Mesodermal cell (in vitro differentiated cells): ENCODE data around the gene SPSB1.

Experiments used
- H3K27ac ChIP-seq: 2 replicates; pipeline ENCODE4 v1.7.0; 2013; ENCODE audit warnings: mild to moderate bottlenecking, low read depth, low read length, moderate library complexity; ENCODE audit not compliant: severe bottlenecking
- H3K36me3 ChIP-seq: 2 replicates; pipeline ENCODE4 v1.7.1; 2013; ENCODE audit warnings: mild to moderate bottlenecking, low read length, moderate library complexity; ENCODE audit not compliant: control insufficient read depth, insufficient read depth
- H3K4me1 ChIP-seq: one replicate; pipeline ENCODE4 v1.7.1; 2013; ENCODE audit warnings: mild to moderate bottlenecking, low read length; ENCODE audit not compliant: insufficient read depth, control insufficient read depth, poor library complexity, severe bottlenecking
- H3K4me3 ChIP-seq: 2 replicates; pipeline ENCODE4 v1.7.0; 2013; ENCODE audit warnings: low read length, control low read depth, mild to moderate bottlenecking; ENCODE audit not compliant: insufficient read depth, poor library complexity, severe bottlenecking; ENCODE audit errors: extremely low read depth
- H3K9me3 ChIP-seq: 2 replicates; pipeline ENCODE4 v1.7.1; 2013; ENCODE audit warnings: mild to moderate bottlenecking, low read length, moderate library complexity; ENCODE audit not compliant: control insufficient read depth
- WGBS, 2 experiments: methylation state at CpG; one replicate each; pipeline ENCODE4 v1.1.5; 2013; ENCODE audit warnings: missing lambda C conversion rate in 2 of 2; ENCODE audit not compliant: insufficient coverage in 2 of 2; 5-methylcytosine and 5-hydroxymethylcytosine counted together

SPSB1 gene

DNA sequence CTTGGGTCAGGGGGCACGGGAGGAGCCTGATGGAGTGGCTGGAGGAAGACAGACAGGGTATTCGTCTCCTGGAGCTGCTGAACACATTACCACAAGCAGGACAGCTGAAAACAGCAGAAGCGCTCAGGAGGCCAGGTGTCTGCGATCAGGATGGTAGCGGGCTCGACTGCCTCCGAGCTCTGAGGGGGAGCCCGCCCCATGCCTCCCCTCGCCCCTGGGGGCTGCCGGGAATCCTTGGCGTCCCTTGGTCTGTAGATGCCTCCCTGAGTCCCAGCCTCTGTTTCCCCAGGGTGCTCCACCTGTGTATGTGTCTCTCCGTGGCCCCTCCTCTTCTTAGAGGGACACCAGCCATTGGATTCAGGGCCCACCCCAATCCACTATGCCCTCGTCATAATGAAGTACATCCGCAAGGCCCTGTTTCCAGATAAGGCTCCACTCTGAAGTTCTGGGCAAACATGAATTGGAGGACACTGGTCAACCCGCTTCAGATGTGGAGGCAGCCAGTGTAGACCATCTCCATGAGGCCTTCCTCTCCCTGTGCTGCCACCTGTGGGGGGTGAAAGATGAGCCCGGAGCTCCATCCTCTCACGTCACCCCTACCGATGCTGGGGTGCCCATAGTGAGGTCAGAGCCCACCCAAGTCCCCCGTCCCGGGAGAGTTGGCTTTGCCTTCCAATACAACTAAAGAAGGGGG lies 67.8 kb downstream of the SPSB1 start:
- Histone ChIP-seq H3K36me3 (peaks cover 39% of the 10 kb centered on the region), H3K4me1 (no peaks in the 10 kb centered on the region), H3K9me3 (no peaks in the 10 kb centered on the region), H3K27ac (no peak overlapping the region), H3K4me3 (no peak overlapping the region)
- WGBS, 2 experiments: 91 to 93% methylated on average over 14 to 19 of the region's 20 CpGs

GRCh38 chr1:9361630-9362260 lies 69.1 kb downstream of the SPSB1 start:
- H3K4me1 ChIP-seq: no peaks in the 10 kb centered on the region
- H3K9me3 ChIP-seq: no peaks in the 10 kb centered on the region
- no peak overlapping the region for H3K27ac ChIP-seq
- no peak overlapping the region for H3K4me3 ChIP-seq
- H3K36me3 ChIP-seq: peaks cover 27% of the 10 kb centered on the region
- 92 to 94% methylated on average over 5 of the region's 14 CpGs for WGBS, 2 experiments

GRCh38 chr1:9362488-9362887 lies 69.8 kb downstream of the SPSB1 start:
- Histone ChIP-seq H3K4me3 (no peak overlapping the region), H3K4me1 (no peaks in the 10 kb centered on the region), H3K9me3 (no peaks in the 10 kb centered on the region), H3K36me3 (peaks cover 29% of the 10 kb centered on the region), H3K27ac (peak overlapping the region; percentile 10)
- WGBS, 2 experiments: 91 to 96% methylated on average over 12 of the region's 12 CpGs

GRCh38 chr1:9363061-9363471 lies 70.4 kb downstream of the SPSB1 start:
- Histone ChIP-seq H3K36me3 (peaks cover 32% of the 10 kb centered on the region), H3K27ac (no peak overlapping the region), H3K4me1 (no peaks in the 10 kb centered on the region), H3K9me3 (no peaks in the 10 kb centered on the region), H3K4me3 (no peak overlapping the region)
- WGBS, 2 experiments: 97 to 99% methylated on average over 8 of the region's 8 CpGs

- peaks cover 4% of the 10 kb centered on the region for H3K4me1 ChIP-seq
- H3K4me3 ChIP-seq: no peak overlapping the region
- H3K36me3 ChIP-seq: peaks cover 44% of the 10 kb centered on the region
- no peaks in the 10 kb centered on the region for H3K9me3 ChIP-seq
- H3K27ac ChIP-seq: no peak overlapping the region
- 94 to 97% methylated on average over 4 of the region's 8 CpGs for WGBS, 2 experiments
Observed at GRCh38 chr1:9366298-9366697, 73.6 kb downstream of the SPSB1 start.

DNA sequence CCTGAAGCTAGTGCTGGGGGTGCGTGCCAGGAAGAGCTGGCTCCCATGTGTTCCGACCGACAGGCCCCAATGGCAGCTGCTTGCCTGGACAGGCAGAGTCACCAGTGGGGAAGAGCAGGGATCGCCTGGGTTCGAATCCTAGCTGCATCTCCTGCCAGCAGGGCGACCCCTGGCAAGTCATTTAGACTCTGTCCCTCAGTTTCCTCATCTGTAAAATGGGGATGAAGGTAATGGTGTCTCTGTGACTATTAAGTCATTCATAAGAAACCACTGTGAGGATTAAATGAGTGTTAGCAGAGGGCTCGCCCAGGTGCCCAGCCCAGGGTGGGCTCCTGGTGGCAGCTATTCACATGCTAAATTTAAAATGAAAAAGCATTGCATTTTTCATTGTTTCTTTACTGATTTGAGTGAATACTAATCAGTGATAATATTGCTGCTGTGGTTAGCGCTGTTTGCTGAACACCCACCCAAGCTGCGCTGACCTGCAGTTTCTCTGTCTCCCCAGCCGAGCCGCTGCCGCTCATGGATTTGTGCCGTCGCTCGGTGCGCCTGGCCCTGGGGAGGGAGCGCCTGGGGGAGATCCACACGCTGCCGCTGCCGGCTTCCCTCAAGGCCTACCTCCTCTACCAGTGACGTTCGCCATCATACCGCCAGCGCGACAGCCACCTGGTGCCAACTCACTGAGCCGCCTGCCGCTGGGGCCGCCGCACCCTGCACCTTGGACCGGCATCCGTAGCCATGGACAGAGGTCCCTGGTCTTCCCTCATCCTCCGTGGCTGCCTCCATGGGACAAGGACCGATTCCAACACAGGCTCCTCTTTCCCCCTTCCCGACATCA lies 74.5 kb downstream of the SPSB1 start:
- Histone ChIP-seq H3K36me3 (peaks cover 44% of the 10 kb centered on the region), H3K4me1 (peaks cover 12% of the 10 kb centered on the region), H3K9me3 (no peaks in the 10 kb centered on the region), H3K4me3 (no peak overlapping the region), H3K27ac (no peak overlapping the region)
- 91 to 97% methylated on average over 21 to 33 of the region's 34 CpGs for whole genome bisulfite sequencing, 2 experiments

- no peak overlapping the region for H3K4me3 ChIP-seq
- H3K4me1 ChIP-seq: peaks cover 18% of the 10 kb centered on the region
- H3K9me3 ChIP-seq: no peaks in the 10 kb centered on the region
- no peak overlapping the region for H3K27ac ChIP-seq
- H3K36me3 ChIP-seq: peaks cover 40% of the 10 kb centered on the region
- 91% methylated on average over 7 to 8 of the region's 9 CpGs for WGBS, 2 experiments
Observed at GRCh38 chr1:9367806-9368205, 75.1 kb downstream of the SPSB1 start.

- Histone ChIP-seq H3K27ac (no peak overlapping the region), H3K4me3 (no peak overlapping the region), H3K36me3 (peaks cover 35% of the 10 kb centered on the region), H3K4me1 (peaks cover 20% of the 10 kb centered on the region), H3K9me3 (no peaks in the 10 kb centered on the region)
- WGBS, 2 experiments: 73 to 77% methylated on average over 7 to 8 of the region's 8 CpGs
Observed at GRCh38 chr1:9368356-9368755, 75.7 kb downstream of the SPSB1 start.

DNA sequence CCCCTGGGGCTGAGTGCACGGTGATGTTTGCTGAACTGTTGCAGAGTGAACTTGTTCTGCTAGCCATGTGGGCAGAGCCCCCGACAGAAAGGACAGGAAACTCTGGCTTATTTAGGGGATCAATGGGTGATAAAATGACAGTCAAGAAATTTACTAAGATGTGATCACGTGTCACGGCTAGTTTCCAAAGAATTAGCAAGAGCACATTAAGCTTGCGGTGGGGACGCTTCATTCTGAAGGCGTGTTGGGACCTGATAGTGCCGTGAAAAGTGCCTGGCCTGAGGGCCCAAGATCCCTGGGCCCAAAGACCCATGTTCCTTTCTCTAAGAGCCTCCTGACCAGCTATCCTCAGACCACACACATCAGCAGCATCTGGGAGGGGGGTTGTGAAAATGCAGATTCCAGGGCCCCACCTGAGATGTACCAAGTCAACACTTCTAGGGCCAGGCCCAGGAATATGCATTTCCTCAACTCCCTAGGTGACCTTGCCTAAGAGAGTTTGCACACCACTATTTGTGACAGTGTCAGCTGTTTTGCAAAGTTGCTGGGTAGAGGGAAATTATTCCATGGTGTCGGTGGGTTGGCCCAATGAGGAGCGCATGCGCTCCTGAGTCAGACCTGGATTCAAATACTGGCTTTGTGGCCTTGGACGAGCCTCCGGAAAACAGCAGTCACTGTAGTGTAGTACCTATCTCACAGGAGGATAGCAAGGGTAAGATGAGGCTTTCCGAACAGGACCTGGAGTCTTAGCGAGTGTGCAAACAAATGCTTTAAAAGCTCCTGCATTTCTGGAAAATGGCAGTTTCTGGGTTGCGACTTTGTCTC lies 77.5 kb downstream of the SPSB1 start:
- 96 to 97% methylated on average over 16 of the region's 16 CpGs for WGBS, 2 experiments
- peaks cover 28% of the 10 kb centered on the region for H3K36me3 ChIP-seq
- H3K27ac ChIP-seq: no peak overlapping the region
- H3K9me3 ChIP-seq: no peaks in the 10 kb centered on the region
- peaks cover 34% of the 10 kb centered on the region for H3K4me1 ChIP-seq
- no peak overlapping the region for H3K4me3 ChIP-seq

- Histone ChIP-seq H3K4me1 (peaks cover 45% of the 10 kb centered on the region), H3K27ac (peak overlapping the region; percentile 92), H3K4me3 (no peak overlapping the region), H3K36me3 (peaks cover 28% of the 10 kb centered on the region), H3K9me3 (no peaks in the 10 kb centered on the region)
- WGBS, 2 experiments: 67 to 69% methylated on average over 11 to 12 of the region's 15 CpGs
Observed at GRCh38 chr1:9371391-9371935, 78.8 kb downstream of the SPSB1 start.
